GM19035 (cell line): ENCODE results near the gene FAM43A.
A peak's percentile ranks its signal among the peaks of the same experiment; 100 is the strongest.

ENCODE experiments used
- ATAC-seq: cut with Tn5 transposase; IDR thresholded peaks from one replicate; pipeline ENCODE4 v1.9.1; 2021; ENCODE audit not compliant: unreplicated experiment

FAM43A gene

GRCh38 chr3:194685718-194686413 lies at the start of gene FAM43A:
TSS of gene FAM43A (plus strand) at chr3:194685883. CDS start at chr3:194686827, 944 bp downstream.
- peak; percentile 37 for ATAC-seq

- no peak for ATAC-seq
These were observed 48.6 kb upstream of the FAM43A start for GRCh38 chr3:194637066-194637465.

GRCh38 chr3:194637541-194638400 lies 47.9 kb upstream of the FAM43A start:
- no peak for ATAC-seq

- no peak for ATAC-seq
These were observed 46.6 kb upstream of the FAM43A start for GRCh38 chr3:194638991-194639605.

GRCh38 chr3:194640829-194641228 lies 44.9 kb upstream of the FAM43A start:
- no peak for ATAC-seq

GRCh38 chr3:194642769-194643168 lies 42.9 kb upstream of the FAM43A start:
- ATAC-seq = no peak

GRCh38 chr3:194647747-194648146 lies 37.9 kb upstream of the FAM43A start:
- no peak for ATAC-seq

- ATAC-seq = peak; percentile 76
These were observed 31.2 kb upstream of the FAM43A start for GRCh38 chr3:194654443-194654842.

GRCh38 chr3:194657439-194657838 lies 28.2 kb upstream of the FAM43A start:
- ATAC-seq = no peak

- ATAC-seq = no peak
These were observed 27.0 kb upstream of the FAM43A start for GRCh38 chr3:194658477-194659242.

GRCh38 chr3:194659778-194660177 lies 25.9 kb upstream of the FAM43A start:
- ATAC-seq = no peak

- no peak for ATAC-seq
These were observed 24.3 kb upstream of the FAM43A start for GRCh38 chr3:194661374-194661773.

GRCh38 chr3:194661946-194662345 lies 23.7 kb upstream of the FAM43A start:
- no peak for ATAC-seq

- ATAC-seq = no peak
These were observed 20.8 kb upstream of the FAM43A start for GRCh38 chr3:194664857-194665256.

- ATAC-seq = no peak
These were observed 18.3 kb upstream of the FAM43A start for GRCh38 chr3:194667363-194667762.

- peak; percentile 31 for ATAC-seq
These were observed 14.2 kb upstream of the FAM43A start for GRCh38 chr3:194671511-194671899.

- ATAC-seq = peak; percentile 89
These were observed 13.5 kb upstream of the FAM43A start, which contains the start of gene LSG1 for GRCh38 chr3:194671900-194672808. TSS of gene LSG1 (minus strand) at chr3:194672191. CDS start at chr3:194672162, 29 bp downstream.

- no peak for ATAC-seq
These were observed 12.8 kb upstream of the FAM43A start for GRCh38 chr3:194672876-194673275.

- no peak for ATAC-seq
These were observed 11.9 kb upstream of the FAM43A start for GRCh38 chr3:194673761-194674160.

GRCh38 chr3:194675081-194675640 lies 10.5 kb upstream of the FAM43A start:
- no peak for ATAC-seq
